Measurements from ENCODE around the gene SCUBE3.

SCUBE3 gene

GRCh38 chr6:35166116-35166515 lies 47.6 kb upstream of the SCUBE3 start:
- no peak for TF ChIP-seq CTCF (conservative IDR thresholded peaks at IDR 0.05; ENCODE audit: low read depth, low read length)
- Histone ChIP-seq H3K27ac (no peak overlapping the region), H4K20me1 (ENCODE audit: insufficient read depth) (no peaks in the 10 kb centered on the region), H3K4me2 (no peak overlapping the region), H3K4me1 (ENCODE audit: low read depth, poor library complexity, severe bottlenecking) (no peaks in the 10 kb centered on the region), H3K27me3 (ENCODE audit: insufficient read depth, low read depth) (no peaks in the 10 kb centered on the region; the same call in 1 of the 2 replicates), H3K36me3 (ENCODE audit: insufficient read depth) (no peaks in the 10 kb centered on the region), H3K9ac (no peak overlapping the region), H3K4me3 (IDR thresholded peaks at IDR 0.05; ENCODE audit: insufficient read depth, low read depth, low read length) (no peak overlapping the region), H3K79me2 (ENCODE audit: insufficient read depth, low read depth) (no peaks in the 10 kb centered on the region), H2AFZ (ENCODE audit: low read depth) (no peak overlapping the region)

GRCh38 chr6:35166520-35166919 lies 47.2 kb upstream of the SCUBE3 start:
- H3K9ac ChIP-seq, result no peak overlapping the region
- no peaks in the 10 kb centered on the region for H4K20me1 ChIP-seq (ENCODE audit: insufficient read depth)
- H3K79me2 ChIP-seq (ENCODE audit: insufficient read depth, low read depth), result no peaks in the 10 kb centered on the region
- no peak overlapping the region for H3K27ac ChIP-seq
- no peak overlapping the region for H3K4me3 ChIP-seq (IDR thresholded peaks at IDR 0.05; ENCODE audit: insufficient read depth, low read depth, low read length)
- no peaks in the 10 kb centered on the region for H3K36me3 ChIP-seq (ENCODE audit: insufficient read depth)
- no peak for TF ChIP-seq CTCF (conservative IDR thresholded peaks at IDR 0.05; ENCODE audit: low read depth, low read length)
- H3K27me3 ChIP-seq (ENCODE audit: insufficient read depth, low read depth), result no peaks in the 10 kb centered on the region; the same call in 1 of the 2 replicates
- no peak overlapping the region for H3K4me2 ChIP-seq
- no peaks in the 10 kb centered on the region for H3K4me1 ChIP-seq (ENCODE audit: low read depth, poor library complexity, severe bottlenecking)
- no peak overlapping the region for H2AFZ ChIP-seq (ENCODE audit: low read depth)

- H3K79me2 ChIP-seq (ENCODE audit: insufficient read depth, low read depth), result no peaks in the 10 kb centered on the region
- H3K36me3 ChIP-seq (ENCODE audit: insufficient read depth), result no peaks in the 10 kb centered on the region
- no peaks in the 10 kb centered on the region for H4K20me1 ChIP-seq (ENCODE audit: insufficient read depth)
- H3K4me2 ChIP-seq, result no peak overlapping the region
- H3K27me3 ChIP-seq (ENCODE audit: insufficient read depth, low read depth), result no peaks in the 10 kb centered on the region; the same call in 1 of the 2 replicates
- TF ChIP-seq CTCF (conservative IDR thresholded peaks at IDR 0.05; ENCODE audit: low read depth, low read length), result no peak
- no peak overlapping the region for H2AFZ ChIP-seq (ENCODE audit: low read depth)
- no peaks in the 10 kb centered on the region for H3K4me1 ChIP-seq (ENCODE audit: low read depth, poor library complexity, severe bottlenecking)
- H3K9ac ChIP-seq, result no peak overlapping the region
- H3K27ac ChIP-seq, result no peak overlapping the region
- no peak overlapping the region for H3K4me3 ChIP-seq (IDR thresholded peaks at IDR 0.05; ENCODE audit: insufficient read depth, low read depth, low read length)
Observed at GRCh38 chr6:35167505-35167904, 46.3 kb upstream of the SCUBE3 start.

- Histone ChIP-seq H3K36me3 (ENCODE audit: insufficient read depth) (no peaks in the 10 kb centered on the region), H4K20me1 (ENCODE audit: insufficient read depth) (no peaks in the 10 kb centered on the region), H3K27ac (no peak overlapping the region), H3K4me3 (IDR thresholded peaks at IDR 0.05; ENCODE audit: insufficient read depth, low read depth, low read length) (no peak overlapping the region), H3K9ac (no peak overlapping the region), H3K79me2 (ENCODE audit: insufficient read depth, low read depth) (no peaks in the 10 kb centered on the region), H3K27me3 (ENCODE audit: insufficient read depth, low read depth) (no peaks in the 10 kb centered on the region; the same call in 1 of the 2 replicates), H3K4me1 (ENCODE audit: low read depth, poor library complexity, severe bottlenecking) (no peaks in the 10 kb centered on the region), H3K4me2 (no peak overlapping the region), H2AFZ (ENCODE audit: low read depth) (no peak overlapping the region)
- no peak for TF ChIP-seq CTCF (conservative IDR thresholded peaks at IDR 0.05; ENCODE audit: low read depth, low read length)
Observed at GRCh38 chr6:35168461-35168861, 45.3 kb upstream of the SCUBE3 start.

Measured in KMS-11 (cell line).